H1 (cell line): ENCODE data around the gene CCDC28A. TPM values are rescaled to one million over a fixed set of nuclear protein-coding genes. Genes with fewer than 3 reads are reported as not detected.

Source experiments
- CTCF ChIA-PET: fragments of 300-600 bp; sonication (Branson Sonifier 250); formaldehyde crosslinking; loops from one replicate; lab custom pipeline; 2021; ENCODE audit not compliant: partially characterized antibody; lab: Charles Lee
- POLR2A ChIA-PET: fragments of 300-600 bp; sonication (Branson Sonifier 250); formaldehyde crosslinking; loops from one replicate; lab custom pipeline; 2021; ENCODE audit warnings: inconsistent platforms; ENCODE audit not compliant: partially characterized antibody; lab: Charles Lee
- DNase-seq, 2 experiments: peaks; one replicate each; pipeline versions ENCODE4 v3.0.0 to v3.0.0-alpha.2; 2010 to 2022; ENCODE audit warnings: low spot score in 2 of 2, low read depth in 1 of 2, mixed read lengths in 1 of 2
- FAIRE-seq: peaks from 2 replicates; lab custom pipeline; 2011; peaks lifted over from hg19 to GRCh38; lab: Jason Lieb, UNC
- H2AFZ ChIP-seq: 2 replicates; pipeline ENCODE4 v1.8.1; 2012; ENCODE audit warnings: low read length, inconsistent platforms
- H2AK5ac ChIP-seq: 2 replicates; pipeline ENCODE4 v1.6.1; 2013; ENCODE audit warnings: low read depth, low read length
- H2BK120ac ChIP-seq: replicated peaks from 2 replicates; pipeline ENCODE3; 2013; ENCODE audit warnings: low read depth, low read length, inconsistent platforms
- H2BK12ac ChIP-seq: 2 replicates; pipeline ENCODE4 v1.6.1; 2013; ENCODE audit warnings: low read depth, low read length
- H2BK15ac ChIP-seq: 2 replicates; pipeline ENCODE4 v1.6.1; 2013; ENCODE audit warnings: low read length
- H2BK20ac ChIP-seq: 2 replicates; pipeline ENCODE4 v1.6.1; 2013; ENCODE audit warnings: low read length
- H2BK5ac ChIP-seq: 2 replicates; pipeline ENCODE4 v1.6.1; 2013; ENCODE audit warnings: low read depth, low read length
- H3K14ac ChIP-seq: 2 replicates; pipeline ENCODE4 v1.6.1; 2013; ENCODE audit warnings: inconsistent platforms; ENCODE audit not compliant: insufficient read length
- H3K18ac ChIP-seq: 2 replicates; pipeline ENCODE4 v1.6.1; 2013; ENCODE audit warnings: low read length; ENCODE audit errors: extremely low read depth
- H3K23ac ChIP-seq: 2 replicates; pipeline ENCODE4 v1.6.1; 2013; ENCODE audit warnings: inconsistent platforms; ENCODE audit not compliant: insufficient read length
- H3K23me2 ChIP-seq: 2 replicates; pipeline ENCODE4 v1.6.1; 2013; ENCODE audit warnings: low read depth, low read length
- H3K27ac ChIP-seq: 2 replicates; pipeline ENCODE4 v1.6.1; 2011; ENCODE audit warnings: low read depth, low read length, inconsistent platforms
- H3K27me3 ChIP-seq, 4 experiments: replicated peaks in 1 of 4; 1 replicate in 1 of 4; 2 replicates in 3 of 4; pipeline versions ENCODE4 v1.6.1 to v1.8.1; 2011 to 2013; ENCODE audit warnings: low read length in 3 of 4, mild to moderate bottlenecking in 3 of 4, inconsistent platforms in 2 of 4, mixed read lengths in 2 of 4, moderate library complexity in 1 of 4; ENCODE audit not compliant: control insufficient read depth in 3 of 4, insufficient read depth in 3 of 4; ENCODE audit errors: extremely low read depth in 1 of 4
- H3K36me3 ChIP-seq, 4 experiments: 2 replicates each; pipeline versions ENCODE4 v1.6.1 to v1.8.1; 2011 to 2013; ENCODE audit warnings: mild to moderate bottlenecking in 4 of 4, low read length in 3 of 4, moderate library complexity in 2 of 4, control low read depth in 1 of 4, inconsistent platforms in 1 of 4; ENCODE audit not compliant: insufficient read depth in 4 of 4, control insufficient read depth in 2 of 4
- H3K4ac ChIP-seq: replicated peaks from 2 replicates; pipeline ENCODE3; 2013; ENCODE audit warnings: low read length, low read depth, mixed read lengths, inconsistent platforms; ENCODE audit not compliant: insufficient read length
- H3K4me1 ChIP-seq, 4 experiments: replicated peaks in 1 of 4; 1 replicate in 1 of 4; 2 replicates in 3 of 4; pipeline versions ENCODE4 v1.6.1 to v1.8.1; 2011 to 2013; ENCODE audit warnings: low read length in 3 of 4, inconsistent platforms in 2 of 4, mixed read lengths in 1 of 4; ENCODE audit not compliant: insufficient read depth in 4 of 4, control insufficient read depth in 3 of 4
- H3K4me2 ChIP-seq, 2 experiments: 2 replicates each; pipeline versions ENCODE4 v1.6.1 to v1.8.1; 2011 to 2013; ENCODE audit warnings: low read depth in 2 of 2, low read length in 2 of 2, control low read depth in 1 of 2, inconsistent platforms in 1 of 2, mild to moderate bottlenecking in 1 of 2; ENCODE audit not compliant: insufficient read depth in 1 of 2
- H3K4me3 ChIP-seq, 4 experiments: fragments of 200-600, 300-600 bp in 1 of 4; sonication (generic), shearing (Covaris generic), sonication (Bioruptor Twin) in 1 of 4; 2 replicates each; pipeline versions ENCODE4 v1.5.1 to v1.8.1; 2011 to 2016; ENCODE audit warnings: low read length in 4 of 4, low read depth in 3 of 4, control low read depth in 2 of 4, inconsistent platforms in 2 of 4, mild to moderate bottlenecking in 2 of 4, mixed read lengths in 1 of 4, moderate library complexity in 1 of 4; ENCODE audit not compliant: insufficient read depth in 2 of 4; ENCODE audit errors: extremely low read depth in 1 of 4
- H3K56ac ChIP-seq: replicated peaks from 2 replicates; pipeline ENCODE3; 2013; ENCODE audit warnings: low read depth, mild to moderate bottlenecking, mixed read lengths, low read length, inconsistent platforms; ENCODE audit not compliant: insufficient read length
- H3K79me1 ChIP-seq: 2 replicates; pipeline ENCODE4 v1.6.1; 2013; ENCODE audit warnings: low read depth, low read length, control low read depth
- H3K79me2 ChIP-seq, 2 experiments: 2 replicates each; pipeline versions ENCODE4 v1.6.1 to v1.8.1; 2012 to 2013; ENCODE audit warnings: low read length in 2 of 2, mild to moderate bottlenecking in 2 of 2, inconsistent platforms in 1 of 2; ENCODE audit not compliant: insufficient read depth in 2 of 2, control insufficient read depth in 1 of 2
- H3K9ac ChIP-seq, 4 experiments: replicated peaks in 1 of 4; 1 replicate in 1 of 4; 2 replicates in 3 of 4; pipeline versions ENCODE4 v1.6.1 to v1.8.1; 2011 to 2013; ENCODE audit warnings: low read depth in 3 of 4, low read length in 3 of 4, control low read depth in 2 of 4, mild to moderate bottlenecking in 2 of 4, moderate library complexity in 2 of 4, inconsistent platforms in 1 of 4; ENCODE audit errors: extremely low read depth in 1 of 4
- H3K9me3 ChIP-seq, 2 experiments: 2 replicates each; pipeline versions ENCODE4 v1.6.1 to v1.8.1; 2012 to 2013; ENCODE audit warnings: mild to moderate bottlenecking in 2 of 2, moderate library complexity in 2 of 2, control low read depth in 1 of 2, inconsistent platforms in 1 of 2, low read depth in 1 of 2, low read length in 1 of 2, mixed read lengths in 1 of 2; ENCODE audit not compliant: insufficient read depth in 2 of 2
- H4K20me1 ChIP-seq, 2 experiments: replicated peaks in 1 of 2; 2 replicates each; pipeline versions ENCODE3 to v1.8.1; 2011 to 2013; ENCODE audit warnings: inconsistent platforms in 2 of 2, low read length in 2 of 2, mild to moderate bottlenecking in 1 of 2; ENCODE audit not compliant: insufficient read depth in 2 of 2, control insufficient read depth in 1 of 2
- H4K5ac ChIP-seq: 2 replicates; pipeline ENCODE4 v1.6.1; 2013; ENCODE audit warnings: low read length, low read depth, mixed read lengths, inconsistent platforms; ENCODE audit not compliant: insufficient read length
- H4K8ac ChIP-seq: 2 replicates; pipeline ENCODE4 v1.8.0; 2013; ENCODE audit warnings: mild to moderate bottlenecking, moderate library complexity, low read length, inconsistent platforms; ENCODE audit not compliant: insufficient read depth; ENCODE audit errors: extremely low read depth
- H4K91ac ChIP-seq: replicated peaks from 2 replicates; pipeline ENCODE3; 2013; ENCODE audit warnings: low read length, mixed read lengths, inconsistent platforms; ENCODE audit not compliant: insufficient read length
- NRF1 ChIP-seq: IDR thresholded peaks from 2 replicates; pipeline ENCODE4 v1.6.1; 2011; ENCODE audit warnings: mild to moderate bottlenecking, low read depth, low read length, improper control_type of control experiment
- TAF7 ChIP-seq: optimal IDR thresholded peaks from 2 replicates; pipeline ENCODE3; 2011; ENCODE audit warnings: low read depth, mild to moderate bottlenecking, inconsistent platforms, low read length, moderate library complexity, borderline replicate concordance
- WGBS, 2 experiments: shearing (Covaris generic) in 1 of 2; methylation state at CpG; one replicate each; pipeline versions ENCODE4 v1.1.6 to v1.1.7; 2013 to 2015; ENCODE audit warnings: low lambda C conversion rate in 2 of 2, mixed read lengths in 2 of 2, inconsistent platforms in 1 of 2, low coverage in 1 of 2, missing lambda C conversion rate in 1 of 2; ENCODE audit not compliant: insufficient replicate concordance in 2 of 2, insufficient coverage in 1 of 2, insufficient read length in 1 of 2; ENCODE audit errors: extremely low coverage in 1 of 2, missing lambda C conversion rate in 1 of 2; 5-methylcytosine and 5-hydroxymethylcytosine counted together
- polyA plus RNA-seq, 7 experiments: library from polyadenylated mRNA; depleted of rRNA in 3 of 7; stranded (reverse) in 5 of 7; unstranded in 2 of 7; fragments of >200 nt in 5 of 7; fragments of 200-250 nt in 2 of 7; gene quantifications; 1 replicate in 5 of 7; 2 replicates in 1 of 7; 4 replicates in 1 of 7; pipeline versions ENCODE4 v1.2.1 to v1.2.3, GENCODE V29; 2011 to 2013; ENCODE audit warnings: missing spikeins in 2 of 7, mixed read lengths in 2 of 7
- total RNA-seq: library from RNA; stranded (reverse); fragmentation: NEBNext Ultra II Directional; extraction: Animal tissue kit (Norgen Biotek cat#: 25700); gene quantifications from 2 replicates; pipeline ENCODE4 v1.2.1, GENCODE V29; 2021

CCDC28A gene
- total and polyA plus RNA-seq, 2 of the 8 experiments (the other 6 are each of a cell fraction or from before 2014, with no cell fraction given): 9.6 to 12.1 TPM

DNA sequence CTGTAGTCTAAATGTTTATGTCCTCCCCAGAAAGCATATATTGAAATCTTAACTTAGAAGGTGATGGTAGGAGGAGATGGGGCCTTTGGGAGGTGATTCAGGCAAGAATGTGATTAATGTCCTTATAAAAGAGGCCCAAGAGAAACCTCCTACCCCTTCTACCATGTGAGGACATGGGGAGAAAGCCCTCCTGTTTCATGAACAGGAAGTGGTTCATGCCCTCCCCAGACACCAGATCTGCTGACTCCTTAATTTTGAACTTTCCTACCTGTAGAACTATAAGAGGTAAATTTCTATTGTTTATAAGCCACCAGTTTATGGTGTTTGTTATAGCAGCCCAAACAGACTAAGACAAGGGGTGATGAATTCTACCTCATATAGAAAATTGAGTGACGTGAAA lies 13.6 kb downstream of the CCDC28A start:
- no peaks in the 10 kb centered on the region for H3K36me3 ChIP-seq
- no peak overlapping the region for H3K9ac ChIP-seq
- WGBS, 2 experiments: 92% methylated on average over 1 of the region's 1 CpG; no CpG with 5 or more reads in 1 of the 2 experiments
- H3K27me3 ChIP-seq: no peaks in the 10 kb centered on the region
- FAIRE-seq (no peak), DNase-seq (no peak)
- H3K79me1 ChIP-seq: no peaks in the 10 kb centered on the region
- H4K8ac ChIP-seq: no peak overlapping the region
- ChIA-PET POLR2A (no interaction called here), CTCF (interaction anchor here (0.9 kb wide), 1 partner anchor 14 kb away, joined by 3 read pairs; no protein-coding TSS in a partner anchor)
- no peaks in the 10 kb centered on the region for H3K79me2 ChIP-seq
- H2BK12ac ChIP-seq: no peak overlapping the region
- no peaks in the 10 kb centered on the region for H4K20me1 ChIP-seq
- no peak overlapping the region for H3K56ac ChIP-seq
- H3K4me3 ChIP-seq: no peak overlapping the region
- H3K4me1 ChIP-seq: no peaks in the 10 kb centered on the region
- no peak overlapping the region for H3K23ac ChIP-seq
- no peak overlapping the region for H3K27ac ChIP-seq
- no peak overlapping the region for H3K14ac ChIP-seq
- no peak overlapping the region for H2BK5ac ChIP-seq
- no peak overlapping the region for H4K5ac ChIP-seq
- H2BK15ac ChIP-seq: no peak overlapping the region
- H3K4ac ChIP-seq: no peak overlapping the region
- H2AK5ac ChIP-seq: no peak overlapping the region
- H2BK120ac ChIP-seq: no peak overlapping the region
- H2BK20ac ChIP-seq: no peak overlapping the region
- no peak overlapping the region for H3K4me2 ChIP-seq
- no peaks in the 10 kb centered on the region for H3K23me2 ChIP-seq
- no peak overlapping the region for H2AFZ ChIP-seq
- no peak overlapping the region for H3K18ac ChIP-seq
- no peaks in the 10 kb centered on the region for H3K9me3 ChIP-seq
- no peak overlapping the region for H4K91ac ChIP-seq
- no peak for TF ChIP-seq NRF1
- TF ChIP-seq TAF7: no peak
